IPS-18c (cell line): Measurements from ENCODE around the gene WDR27.
"Not testable (repeated sequence)": the region's sequence is repeated elsewhere in the genome, so short reads cannot be mapped to it uniquely, and the experiment has no call there.

Experiments used
- H3K4me3 ChIP-seq: 2 replicates; pipeline ENCODE4 v1.7.0; 2013; ENCODE audit warnings: low read depth, mild to moderate bottlenecking, low read length, moderate library complexity; ENCODE audit not compliant: insufficient read depth
- H3K9me3 ChIP-seq: one replicate; pipeline ENCODE4 v1.6.1; 2013; ENCODE audit warnings: mild to moderate bottlenecking, low read length, moderate library complexity; ENCODE audit not compliant: control insufficient read depth, insufficient read depth

The WDR27 gene

GRCh38 chr6:169534039-169534421 is 167.8 kb downstream of the WDR27 start:
- H3K4me3 ChIP-seq: no peak overlapping the region
- peaks cover 3% of the 10 kb centered on the region for H3K9me3 ChIP-seq

GRCh38 chr6:169533301-169534038 is 168.4 kb downstream of the WDR27 start:
- H3K4me3 ChIP-seq: no peak overlapping the region
- H3K9me3 ChIP-seq: peaks cover 3% of the 10 kb centered on the region

GRCh38 chr6:169530752-169531123 is 171.1 kb downstream of the WDR27 start:
- H3K9me3 ChIP-seq: no peaks in the 10 kb centered on the region
- no peak overlapping the region for H3K4me3 ChIP-seq

- H3K9me3 ChIP-seq: no peaks in the 10 kb centered on the region
- no peak overlapping the region for H3K4me3 ChIP-seq
These were observed 171.7 kb downstream of the WDR27 start for GRCh38 chr6:169529931-169530751.

- H3K9me3 ChIP-seq: no peaks in the 10 kb centered on the region
- no peak overlapping the region for H3K4me3 ChIP-seq
These were observed 173.1 kb downstream of the WDR27 start for GRCh38 chr6:169528755-169529154.

DNA sequence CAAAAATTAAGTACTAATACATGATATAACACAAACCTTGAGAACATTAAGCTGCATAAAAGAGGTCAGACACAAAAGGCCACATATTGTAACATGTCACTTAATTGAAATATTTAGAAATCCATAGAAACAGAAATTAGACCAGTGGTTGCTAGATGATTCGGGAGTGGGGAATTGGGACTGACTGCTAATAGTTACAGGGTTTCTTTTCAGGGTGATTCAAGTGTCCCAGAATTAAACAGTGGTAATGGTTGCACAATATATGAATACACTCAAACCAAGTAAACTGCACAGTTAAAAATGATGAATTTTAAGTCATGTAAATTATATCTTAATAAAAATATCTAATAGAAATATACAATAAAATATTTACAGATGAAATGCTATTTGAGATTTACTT is 174.5 kb downstream of the WDR27 start:
- Histone ChIP-seq H3K9me3 (no peaks in the 10 kb centered on the region), H3K4me3 (no peak overlapping the region)

DNA sequence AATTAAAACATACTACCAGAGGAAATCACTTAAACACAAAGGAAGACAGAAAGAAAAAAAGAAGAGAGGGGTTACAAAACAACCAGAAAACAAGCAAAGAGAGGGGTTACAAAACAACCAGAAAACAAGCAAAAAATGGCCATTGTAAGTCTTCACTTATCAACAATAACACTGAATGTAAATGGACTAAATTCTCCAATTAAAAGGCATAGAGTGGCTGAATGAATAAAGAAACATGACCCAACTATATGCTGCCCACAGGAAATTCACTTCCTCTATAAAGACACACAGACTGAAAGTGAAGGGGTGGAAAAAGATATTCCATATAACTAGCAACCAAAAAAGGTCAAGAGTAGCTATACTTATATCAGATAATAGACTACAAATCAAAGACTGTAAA is 180.0 kb downstream of the WDR27 start:
- Histone ChIP-seq H3K9me3 (peaks cover 6% of the 10 kb centered on the region), H3K4me3 (no peak overlapping the region)

GRCh38 chr6:169520104-169520503 is 181.7 kb downstream of the WDR27 start:
- Histone ChIP-seq H3K4me3 (no peak overlapping the region), H3K9me3 (peaks cover 6% of the 10 kb centered on the region)

GRCh38 chr6:169518451-169518850 is 183.4 kb downstream of the WDR27 start:
- H3K9me3 ChIP-seq: peaks cover 6% of the 10 kb centered on the region

DNA sequence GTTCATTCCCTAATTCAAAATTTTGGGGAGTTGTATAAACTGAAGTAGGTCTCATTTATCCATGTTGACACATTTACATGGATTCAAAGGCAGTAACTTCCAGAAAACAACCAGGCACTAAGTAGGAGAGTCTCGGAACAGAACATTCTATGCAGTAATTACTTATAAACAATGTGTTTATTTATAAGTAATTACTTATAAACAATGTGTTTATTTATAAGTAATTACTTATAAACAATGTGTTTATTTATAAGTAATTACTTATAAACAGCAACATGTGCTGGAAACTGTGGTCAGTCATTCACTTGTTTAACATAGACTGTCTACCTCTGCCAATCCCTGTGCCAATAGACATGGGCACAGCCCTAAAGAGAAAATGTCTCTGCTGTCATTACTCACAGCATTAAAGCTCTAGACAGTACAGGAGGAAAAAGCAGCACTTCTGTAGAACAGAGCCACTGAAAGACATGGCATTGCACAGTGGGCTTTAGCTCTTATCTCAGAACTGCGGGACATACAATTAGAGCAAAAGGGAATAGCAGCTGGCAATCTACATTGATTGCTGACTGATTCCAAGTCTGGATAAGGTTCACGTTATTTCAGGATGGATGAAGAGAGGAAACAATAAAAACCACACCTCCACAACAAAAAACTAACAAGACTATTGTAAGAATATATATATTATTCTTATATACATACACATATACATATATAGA is 188.2 kb downstream of the WDR27 start:
- H3K4me3 ChIP-seq: no peak overlapping the region
- H3K9me3 ChIP-seq: peaks cover 6% of the 10 kb centered on the region

More at GRCh38 chr6:169518451-169518850, 183.4 kb downstream of the WDR27 start:
- H3K4me3 ChIP-seq: no peak overlapping the region

GRCh38 chr6:169511785-169512184 is 190.0 kb downstream of the WDR27 start:
- H3K4me3 ChIP-seq: not testable (repeated sequence)

DNA sequence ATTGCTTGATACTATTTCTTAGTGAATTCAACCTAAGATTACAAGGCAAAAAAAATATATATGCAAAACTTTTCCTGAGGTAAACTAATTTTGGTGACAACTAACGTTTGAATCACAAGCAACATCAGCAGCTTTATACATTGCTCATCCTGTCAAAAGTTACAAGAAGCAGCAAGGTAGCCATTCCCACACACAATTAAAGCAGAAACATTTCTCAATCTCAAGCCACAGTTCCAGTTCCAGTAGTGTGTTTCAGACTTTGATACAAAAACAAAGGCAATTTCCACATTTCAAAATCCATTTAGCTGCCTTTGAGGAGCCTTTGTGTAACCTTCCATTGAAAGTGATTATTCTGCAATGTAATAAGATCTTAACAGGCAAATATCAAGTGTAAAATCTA is 191.0 kb downstream of the WDR27 start:
- Histone ChIP-seq H3K9me3 (no peaks in the 10 kb centered on the region), H3K4me3 (no peak overlapping the region)

More at GRCh38 chr6:169511785-169512184, 190.0 kb downstream of the WDR27 start:
- not testable (repeated sequence) for H3K9me3 ChIP-seq

DNA sequence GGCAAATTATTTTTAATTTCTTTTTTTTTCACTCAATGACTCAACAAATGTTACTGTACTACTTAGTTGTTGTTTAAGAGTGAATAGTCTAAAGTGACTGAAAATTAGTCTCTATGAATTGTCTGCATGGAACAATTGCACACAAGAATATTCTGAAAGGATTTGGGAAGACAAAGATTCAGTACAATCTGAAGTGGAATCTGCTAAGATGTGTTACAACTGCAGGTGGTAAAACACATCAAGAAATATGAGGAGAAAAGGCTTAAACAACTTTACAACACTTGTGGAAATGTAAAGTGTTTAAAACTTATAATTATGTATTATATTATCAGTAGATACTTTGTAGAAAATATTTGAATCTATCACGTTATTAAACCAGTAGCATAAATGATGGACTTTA is 193.4 kb downstream of the WDR27 start:
- no peak overlapping the region for H3K4me3 ChIP-seq
- no peaks in the 10 kb centered on the region for H3K9me3 ChIP-seq

DNA sequence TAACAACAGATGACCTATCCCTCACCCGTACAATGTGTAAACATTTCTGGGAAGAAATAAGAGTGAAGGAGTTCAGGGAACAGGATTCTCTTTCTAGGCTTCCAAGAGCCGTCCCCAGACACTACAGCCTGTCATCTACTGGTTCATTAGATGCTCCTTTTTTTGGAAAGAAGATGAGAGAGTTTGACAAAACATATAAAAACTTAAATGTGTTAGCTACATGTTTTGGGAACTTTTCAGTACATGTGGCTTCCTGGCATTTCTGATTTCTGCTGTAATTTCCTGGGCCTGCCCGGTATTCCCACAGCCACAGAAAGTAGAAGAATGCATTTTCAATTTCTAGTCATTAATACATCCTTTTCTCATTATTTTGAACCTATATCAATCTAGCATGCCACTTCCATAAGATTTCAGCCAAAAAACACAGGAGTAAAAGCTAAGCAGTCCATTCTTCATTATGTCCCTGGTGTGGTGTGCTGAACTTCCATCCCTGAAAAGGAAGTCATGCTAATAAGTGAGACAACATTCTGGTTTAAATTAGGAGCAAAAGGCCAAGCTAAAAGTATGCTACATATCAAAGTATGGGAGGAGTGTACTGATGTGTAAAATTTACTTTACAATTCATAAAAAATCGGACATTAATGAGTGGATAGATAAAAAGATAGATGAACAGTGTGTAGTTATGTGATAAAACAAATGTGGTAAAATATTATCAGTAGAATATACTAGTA is 198.2 kb downstream of the WDR27 start:
- no peak overlapping the region for H3K4me3 ChIP-seq
- no peaks in the 10 kb centered on the region for H3K9me3 ChIP-seq

DNA sequence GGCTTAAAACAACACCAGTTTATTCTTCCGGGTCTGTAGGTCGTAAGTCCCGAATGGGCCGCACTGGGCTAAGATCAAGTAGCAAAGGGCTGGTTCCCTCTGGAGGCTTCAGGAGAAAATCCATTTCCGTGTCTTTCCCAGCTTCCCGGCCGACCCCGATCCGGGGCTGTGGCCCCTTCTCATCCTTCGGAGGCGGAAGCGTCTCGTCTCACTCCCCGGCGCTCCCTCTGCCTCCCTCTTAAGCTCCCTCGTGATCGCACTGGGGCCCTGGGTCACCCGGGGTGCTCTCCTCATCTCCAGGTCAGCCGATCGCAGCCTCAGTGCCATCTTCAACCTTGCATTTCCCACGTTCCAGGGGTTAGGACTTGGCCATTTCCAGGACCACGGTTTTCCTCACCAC is 199.4 kb downstream of the WDR27 start:
- Histone ChIP-seq H3K4me3 (no peak overlapping the region), H3K9me3 (no peaks in the 10 kb centered on the region)

- no peaks in the 10 kb centered on the region for H3K9me3 ChIP-seq
- no peak overlapping the region for H3K4me3 ChIP-seq
These were observed 200.0 kb downstream of the WDR27 start for GRCh38 chr6:169501777-169502313.

- H3K4me3 ChIP-seq: no peak overlapping the region
- no peaks in the 10 kb centered on the region for H3K9me3 ChIP-seq
These were observed 200.7 kb downstream of the WDR27 start for GRCh38 chr6:169501128-169501527.
